GM18861 (cell line): ENCODE measurements around the gene TCF3.

Source experiments
- ATAC-seq: cut with Tn5 transposase; IDR thresholded peaks from one replicate; pipeline ENCODE4 v1.9.1; 2021; ENCODE audit not compliant: unreplicated experiment

Gene TCF3

DNA sequence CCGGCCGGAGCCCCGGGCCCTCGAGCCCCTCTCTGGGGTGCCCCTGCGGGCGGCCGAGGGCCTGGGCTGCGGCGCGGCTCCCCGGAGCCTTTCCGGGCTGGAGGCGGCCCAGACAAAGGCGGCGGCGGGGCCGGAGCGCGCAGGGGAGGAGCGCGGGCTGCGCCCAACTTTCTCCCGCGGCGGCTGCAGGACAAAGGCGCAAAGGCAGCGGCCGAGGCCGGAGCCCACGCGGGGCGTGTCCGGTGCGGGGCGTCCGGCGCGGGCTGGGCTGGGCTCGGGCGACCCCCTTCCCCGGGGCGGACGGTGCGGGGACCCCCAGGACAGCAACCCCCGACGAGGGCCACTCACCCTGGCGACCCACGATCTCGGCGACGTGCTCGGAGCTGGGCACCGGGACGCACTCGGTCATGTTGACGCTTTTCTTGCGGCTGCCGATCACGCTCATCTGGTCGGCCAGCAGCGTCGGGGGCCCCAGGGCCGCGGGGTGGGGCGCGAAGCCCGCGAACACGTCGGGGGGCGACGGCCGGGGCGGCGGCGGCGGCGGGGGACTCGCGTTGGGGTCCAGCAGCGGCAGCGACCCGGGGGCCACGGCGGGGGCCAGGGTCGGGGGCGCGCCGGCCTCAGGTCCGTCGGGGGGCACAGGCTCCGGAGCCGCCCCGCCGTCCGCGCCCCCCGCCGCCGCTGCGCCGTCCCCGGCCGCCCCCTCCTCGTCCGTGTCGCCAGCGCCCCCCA lies 85.1 kb downstream of the TCF3 start:
- ATAC-seq = no peak

DNA sequence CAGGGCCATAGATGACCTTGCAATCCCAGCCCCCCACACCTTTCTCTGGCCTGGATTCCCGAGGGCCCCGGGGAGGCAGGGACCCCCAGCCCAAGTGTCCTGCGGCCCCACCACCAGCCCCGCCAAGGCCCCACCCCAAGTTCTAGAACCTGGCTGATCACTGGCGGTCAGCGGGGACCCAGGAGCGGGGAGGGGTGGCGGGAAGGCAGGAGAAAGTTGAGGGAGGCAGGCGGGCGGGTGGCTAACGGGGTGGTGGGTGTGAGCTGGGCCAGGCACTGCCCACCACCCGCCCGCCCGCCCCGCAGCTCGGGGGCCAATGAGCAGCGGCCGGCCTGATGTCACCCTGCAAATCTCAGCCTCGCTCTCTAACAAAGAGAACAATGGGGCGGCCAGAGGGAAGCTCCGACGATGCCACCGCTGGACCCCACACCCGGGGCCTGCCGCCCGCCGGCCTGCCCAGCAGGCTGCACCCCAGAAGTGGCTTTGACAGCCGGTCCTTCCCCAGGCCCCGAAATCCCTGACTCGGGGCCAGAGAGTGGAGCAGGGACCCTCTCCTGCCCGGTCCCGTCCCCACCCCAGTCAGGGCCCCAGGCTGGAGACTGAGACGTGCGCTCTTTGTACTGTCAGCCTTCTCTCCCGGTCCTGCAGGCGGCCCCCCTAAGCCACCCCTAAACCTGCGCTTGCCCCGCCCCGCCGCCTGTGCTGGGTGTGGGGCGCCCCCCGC lies 85.9 kb downstream of the TCF3 start:
- ATAC-seq = no peak

DNA sequence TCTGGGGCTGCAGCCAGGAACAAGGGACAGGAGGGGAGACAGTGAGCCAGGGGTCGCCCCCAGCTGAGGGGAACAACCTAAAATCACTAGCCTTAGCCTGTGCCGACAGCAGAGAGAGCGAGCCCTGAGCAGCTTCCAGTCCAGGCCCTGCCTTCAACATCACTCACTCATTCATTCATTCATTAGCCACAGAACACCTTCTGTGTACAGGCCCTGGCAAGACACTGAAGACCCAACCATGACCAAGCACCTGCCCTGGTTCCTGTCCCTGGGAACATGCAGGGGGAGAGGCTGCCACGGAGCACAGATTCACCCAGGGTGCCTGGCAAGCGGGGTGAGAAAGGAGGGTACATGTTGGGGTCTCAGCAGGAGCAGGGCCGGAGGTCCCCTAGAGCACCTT lies 89.2 kb downstream of the TCF3 start:
- ATAC-seq = no peak

- ATAC-seq = no peak
Observed at GRCh38 chr19:1561236-1561842, 91.1 kb downstream of the TCF3 start.

- no peak for ATAC-seq
Observed at GRCh38 chr19:1560286-1560882, 92.0 kb downstream of the TCF3 start.
